Amniotic epithelial cell (primary cell): ENCODE measurements around the gene CYP21A2.

Experiments
- DNase-seq: peaks from one replicate; pipeline ENCODE4 v3.0.0-alpha.2; 2010; ENCODE audit warnings: low read depth

The CYP21A2 gene

DNA sequence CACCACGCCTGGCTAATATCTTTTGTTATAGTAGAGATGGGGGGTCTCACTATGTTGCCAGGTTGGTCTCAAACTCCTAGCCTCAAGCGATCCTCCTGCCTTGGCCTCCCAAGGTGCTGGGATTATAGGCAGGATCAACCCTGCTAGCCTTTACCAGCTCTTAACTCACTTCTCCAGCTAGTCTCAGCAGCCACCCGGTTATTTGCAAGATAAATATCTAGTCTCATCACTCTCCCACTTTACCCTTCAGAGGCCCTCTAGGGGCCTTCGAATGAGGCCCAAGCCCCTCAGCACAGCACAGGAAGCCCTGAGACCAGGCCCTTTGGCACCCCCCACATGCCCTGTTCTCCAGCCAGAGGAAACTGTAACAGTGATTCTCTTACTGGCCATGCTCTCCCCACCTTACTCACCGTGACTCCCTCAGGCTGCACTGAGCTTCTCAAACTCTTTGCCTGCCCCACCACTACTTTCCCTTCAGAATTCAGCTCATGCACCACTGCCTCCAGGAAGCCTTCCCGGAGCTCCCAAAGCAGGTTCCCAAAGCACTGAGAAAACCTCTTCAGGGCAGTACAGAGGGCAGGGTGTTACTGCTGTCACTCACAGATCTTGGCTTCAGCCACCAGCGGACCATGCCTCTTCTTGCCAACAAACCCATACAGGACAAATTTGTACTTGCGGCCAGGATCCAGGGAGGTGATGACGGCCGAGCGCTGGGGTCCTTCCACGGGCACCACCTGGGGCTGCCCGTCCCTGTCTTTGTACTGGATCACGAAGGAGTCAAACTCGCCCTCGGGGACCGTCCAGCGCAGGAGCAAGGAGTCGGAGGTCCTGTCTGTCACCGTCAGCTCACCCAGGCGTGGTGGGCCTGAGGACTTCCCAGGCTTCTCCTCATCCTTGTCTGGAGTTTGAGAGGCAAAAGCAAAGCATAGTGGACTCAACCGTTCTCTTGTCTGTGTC lies 45.9 kb downstream of the CYP21A2 start:
- no peak for DNase-seq

DNA sequence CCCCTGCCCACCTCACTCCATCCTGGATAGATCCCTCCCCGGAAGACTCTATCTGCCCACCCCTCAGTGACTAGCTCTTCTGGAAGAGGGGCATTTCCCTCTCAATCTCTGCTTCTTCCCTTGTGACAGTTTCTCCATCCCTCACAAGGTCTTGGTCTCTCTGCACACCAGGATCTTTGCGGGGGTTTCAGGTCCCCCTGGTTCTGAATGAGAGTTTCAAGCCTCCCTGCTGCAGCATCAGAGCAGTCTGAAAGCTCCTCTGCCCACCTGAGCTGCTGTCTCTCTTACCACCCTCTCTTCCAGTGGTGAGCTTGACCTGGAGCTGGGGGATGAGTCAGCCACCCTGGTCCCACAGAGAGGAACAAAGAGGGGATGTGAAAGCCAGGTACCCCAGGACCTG lies 46.6 kb downstream of the CYP21A2 start:
- no peak for DNase-seq

DNA sequence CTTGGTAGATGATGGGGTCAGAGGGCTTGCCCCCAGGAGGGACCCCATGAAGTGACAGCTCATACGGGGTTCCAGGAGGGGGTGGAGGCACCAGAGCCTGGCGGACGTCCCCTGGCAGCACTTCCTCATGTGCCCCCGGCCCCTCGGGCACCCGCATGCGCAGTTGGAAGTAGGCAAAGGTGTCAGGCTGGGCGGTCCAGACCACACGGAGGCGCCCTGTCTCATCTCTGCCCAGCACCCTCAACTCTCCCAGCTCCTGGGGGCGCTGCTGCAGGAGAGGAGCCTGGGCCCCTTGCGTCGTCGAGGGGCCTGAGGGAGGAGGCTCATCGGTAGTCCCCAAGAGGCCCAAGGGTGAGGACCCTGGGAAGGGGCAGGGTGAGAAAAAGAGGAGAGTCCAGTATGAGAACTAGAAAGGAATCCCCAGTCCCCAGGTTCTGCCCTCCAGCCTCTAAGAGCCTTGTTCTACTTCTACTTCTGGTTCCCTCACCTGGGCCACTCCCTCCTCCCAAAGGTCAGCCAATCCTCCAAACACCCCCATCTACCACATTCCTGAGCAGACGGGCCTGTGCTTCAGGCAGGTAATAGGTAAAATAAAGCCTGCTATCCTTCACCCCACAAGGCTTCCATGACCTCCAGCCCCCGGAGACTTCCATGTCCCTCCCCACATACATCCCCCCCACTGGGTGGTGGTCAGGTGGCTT lies 47.7 kb downstream of the CYP21A2 start:
- DNase-seq = no peak

- DNase-seq = peak; percentile 86
These were observed 48.7 kb downstream of the CYP21A2 start for GRCh38 chr6:32086661-32087573.

DNA sequence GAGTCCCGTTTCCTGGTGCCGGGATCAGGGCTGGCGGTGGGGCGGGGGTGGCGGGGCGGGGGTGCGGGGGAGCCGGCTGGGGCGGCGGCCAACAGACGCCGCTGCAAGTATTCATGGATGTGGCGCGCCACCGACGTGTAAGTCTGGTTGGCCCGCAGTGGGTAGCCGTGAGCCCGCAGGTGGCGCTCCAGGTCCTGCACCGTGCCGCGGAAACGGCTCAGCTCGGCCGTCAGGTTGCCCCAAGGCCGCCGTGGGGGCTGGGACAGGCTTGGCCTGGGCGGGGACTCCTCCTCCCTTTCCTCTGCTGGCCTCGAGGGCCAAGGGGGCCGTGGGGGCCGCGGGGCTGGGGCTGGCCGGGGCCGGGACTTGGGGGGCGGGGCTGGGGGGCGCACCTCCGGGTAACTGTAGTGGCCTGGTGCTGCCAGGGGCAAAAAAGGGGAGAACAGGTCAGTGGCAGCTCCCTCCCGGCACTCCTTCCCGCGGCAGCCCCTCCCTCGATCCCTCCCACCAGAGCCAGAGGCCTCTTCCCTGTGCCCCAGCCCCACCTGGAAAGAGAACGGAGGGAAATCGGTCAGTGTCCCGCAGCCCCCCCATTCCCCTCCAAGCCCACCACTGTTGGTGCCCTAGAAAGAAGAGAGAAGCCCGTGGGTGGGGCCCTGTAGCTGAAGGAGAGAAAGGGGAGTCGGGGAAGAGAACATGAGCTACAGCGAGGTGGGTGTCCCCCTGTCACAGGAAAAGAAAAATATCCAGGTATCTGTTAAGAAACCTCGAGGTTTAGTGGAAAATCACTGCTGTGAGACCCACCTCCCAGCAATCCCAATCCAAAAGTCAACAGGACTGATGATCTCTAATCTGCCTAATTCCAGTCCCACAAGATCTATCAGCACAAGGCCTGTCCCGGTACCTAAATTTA lies 49.6 kb downstream of the CYP21A2 start:
- DNase-seq = peak; percentile 68

GRCh38 chr6:32088487-32089049 lies 50.4 kb downstream of the CYP21A2 start:
- DNase-seq = no peak

DNA sequence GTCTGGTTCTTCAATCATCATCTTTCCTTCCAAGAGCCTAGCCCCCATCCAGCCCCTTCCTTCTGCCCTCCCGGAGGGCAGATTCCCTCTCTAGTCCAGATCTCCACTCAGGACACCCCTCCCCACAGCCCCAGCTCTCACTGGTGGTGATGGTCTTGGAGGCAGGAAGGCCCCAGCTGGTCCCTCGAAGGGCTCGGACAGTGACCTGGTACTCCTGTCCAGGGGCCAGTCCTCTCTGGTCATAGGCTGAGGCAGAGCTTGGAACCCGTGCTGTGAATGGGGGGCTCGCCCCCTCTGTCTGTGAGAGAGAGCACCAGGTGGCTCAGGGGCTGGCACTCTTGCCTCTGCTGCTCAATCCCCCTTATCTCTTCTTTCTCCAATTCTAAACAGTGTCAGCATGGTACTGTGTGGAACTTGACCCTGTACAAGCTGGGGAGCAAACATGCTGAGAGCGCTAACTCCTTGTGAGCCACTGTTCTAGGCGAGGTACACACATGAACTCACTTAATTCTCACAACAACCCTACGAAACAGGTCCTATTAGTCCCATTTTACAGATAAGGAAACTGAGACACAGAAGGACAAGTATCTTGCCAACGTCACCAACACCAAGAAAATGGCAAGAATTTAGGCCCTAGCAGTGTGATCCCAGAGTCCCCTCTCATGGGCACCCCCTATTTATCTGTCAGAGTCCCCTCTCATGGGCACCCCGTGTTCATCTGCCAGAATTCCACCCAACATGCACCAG lies 51.0 kb downstream of the CYP21A2 start:
- no peak for DNase-seq
